ENCODE results near the gene OPN1SW.

Gene OPN1SW

GRCh38 chr7:128763541-128763940 lies 12.1 kb downstream of the OPN1SW start:
- in situ Hi-C loops (cut with MboI; ENCODE audit: low sequenced_read_pairs) = no loop called here

- in situ Hi-C loops (cut with MboI; ENCODE audit: low sequenced_read_pairs) = no loop called here
Measured at GRCh38 chr7:128759242-128759641, 16.4 kb downstream of the OPN1SW start.

- in situ Hi-C loops (cut with MboI; ENCODE audit: low sequenced_read_pairs) = no loop called here
Measured at GRCh38 chr7:128758553-128758952, 17.0 kb downstream of the OPN1SW start.

- in situ Hi-C loops (cut with MboI; ENCODE audit: low sequenced_read_pairs) = no loop called here
Measured at GRCh38 chr7:128757203-128757602, 18.4 kb downstream of the OPN1SW start.

- in situ Hi-C loops (cut with MboI; ENCODE audit: low sequenced_read_pairs) = no loop called here
Measured at GRCh38 chr7:128755819-128756476, 19.6 kb downstream of the OPN1SW start.

GRCh38 chr7:128755075-128755818 lies 20.3 kb downstream of the OPN1SW start:
- in situ Hi-C loops (cut with MboI; ENCODE audit: low sequenced_read_pairs) = no loop called here

GRCh38 chr7:128752251-128752650 lies 23.3 kb downstream of the OPN1SW start:
- in situ Hi-C loops (cut with MboI; ENCODE audit: low sequenced_read_pairs) = no loop called here

- in situ Hi-C loops (cut with MboI; ENCODE audit: low sequenced_read_pairs) = no loop called here
Measured at GRCh38 chr7:128747327-128748079, 28.1 kb downstream of the OPN1SW start.

GRCh38 chr7:128745706-128746105 lies 29.9 kb downstream of the OPN1SW start:
- in situ Hi-C loops (cut with MboI; ENCODE audit: low sequenced_read_pairs) = no loop called here

- in situ Hi-C loops (cut with MboI; ENCODE audit: low sequenced_read_pairs) = no loop called here
Measured at GRCh38 chr7:128744366-128744905, 31.2 kb downstream of the OPN1SW start.

GRCh38 chr7:128743112-128743772 lies 32.4 kb downstream of the OPN1SW start:
- in situ Hi-C loops (cut with MboI; ENCODE audit: low sequenced_read_pairs) = no loop called here

- in situ Hi-C loops (cut with MboI; ENCODE audit: low sequenced_read_pairs) = no loop called here
Measured at GRCh38 chr7:128742206-128742605, 33.4 kb downstream of the OPN1SW start.

- in situ Hi-C loops (cut with MboI; ENCODE audit: low sequenced_read_pairs) = no loop called here
Measured at GRCh38 chr7:128741491-128741890, 34.1 kb downstream of the OPN1SW start.

GRCh38 chr7:128740996-128741395 lies 34.6 kb downstream of the OPN1SW start:
- in situ Hi-C loops (cut with MboI; ENCODE audit: low sequenced_read_pairs) = no loop called here

GRCh38 chr7:128739990-128740682 lies 35.5 kb downstream of the OPN1SW start:
- in situ Hi-C loops (cut with MboI; ENCODE audit: low sequenced_read_pairs) = no loop called here

GRCh38 chr7:128739048-128739962 lies 36.3 kb downstream of the OPN1SW start, which contains the start of gene CALU:
CALU (plus strand) TSS chr7:128739359; CDS start chr7:128748584, 9,225 bp downstream.
- in situ Hi-C loops (cut with MboI; ENCODE audit: low sequenced_read_pairs) = no loop called here

- in situ Hi-C loops (cut with MboI; ENCODE audit: low sequenced_read_pairs) = no loop called here
Measured at GRCh38 chr7:128738570-128739047, 37.0 kb downstream of the OPN1SW start.

- in situ Hi-C loops (cut with MboI; ENCODE audit: low sequenced_read_pairs) = no loop called here
Measured at GRCh38 chr7:128737867-128738385, 37.7 kb downstream of the OPN1SW start.

GRCh38 chr7:128737441-128737840 lies 38.2 kb downstream of the OPN1SW start:
- in situ Hi-C loops (cut with MboI; ENCODE audit: low sequenced_read_pairs) = no loop called here
